Smooth muscle cell (in vitro differentiated cells): ENCODE results near the gene DAPK2. TPM values are rescaled to one million over a fixed set of nuclear protein-coding genes. Genes with fewer than 3 reads are reported as not detected.

Experiments used
- DNase-seq: peaks from one replicate; lab custom pipeline; 2025; ENCODE audit not compliant: unreplicated experiment; lab: John Stamatoyannopoulos, UW
- H2AFZ ChIP-seq: fragments of 200-600 bp; sonication (generic); 2 replicates; pipeline ENCODE4 v1.6.0; 2016; ENCODE audit warnings: antibody characterized with exemption, low read depth, mild to moderate bottlenecking
- H3F3A ChIP-seq: fragments of 200-600 bp; sonication (generic); 2 replicates; pipeline ENCODE4 v1.6.0; 2017; ENCODE audit warnings: antibody characterized with exemption, low read depth
- H3K27ac ChIP-seq: fragments of 200-600 bp; sonication (generic); 2 replicates; pipeline ENCODE4 v1.5.1; 2016; ENCODE audit warnings: low read depth, mild to moderate bottlenecking
- H3K27me3 ChIP-seq: fragments of 200-600 bp; sonication (generic); 2 replicates; pipeline ENCODE4 v1.6.1; 2016; ENCODE audit warnings: low read depth, mild to moderate bottlenecking
- H3K36me3 ChIP-seq: fragments of 200-600 bp; sonication (generic); 2 replicates; pipeline ENCODE4 v1.5.1; 2016; ENCODE audit warnings: low read depth
- H3K4me1 ChIP-seq: fragments of 200-600 bp; sonication (generic); 2 replicates; pipeline ENCODE4 v1.5.1; 2016; ENCODE audit warnings: low read depth
- H3K4me2 ChIP-seq: fragments of 200-600 bp; sonication (generic); 2 replicates; pipeline ENCODE4 v1.6.0; 2016; ENCODE audit warnings: mild to moderate bottlenecking
- H3K4me3 ChIP-seq: fragments of 200-600 bp; sonication (generic); 2 replicates; pipeline ENCODE4 v1.5.1; 2016; ENCODE audit warnings: mild to moderate bottlenecking
- H3K79me2 ChIP-seq: fragments of 200-600 bp; sonication (generic); 2 replicates; pipeline ENCODE4 v1.6.0; 2016; ENCODE audit warnings: low read depth, mild to moderate bottlenecking
- H3K9ac ChIP-seq: fragments of 200-600 bp; sonication (generic); 2 replicates; pipeline ENCODE4 v1.6.0; 2016; ENCODE audit warnings: low read depth
- H3K9me3 ChIP-seq: fragments of 200-600 bp; sonication (generic); replicated peaks from 2 replicates; pipeline ENCODE4 v1.5.1; 2016; ENCODE audit warnings: low read depth
- H4K20me1 ChIP-seq: fragments of 200-600 bp; sonication (generic); 2 replicates; pipeline ENCODE4 v1.6.0; 2016; ENCODE audit warnings: low read depth
- WGBS: methylation state at CpG from one replicate; pipeline ENCODE4 v1.1.7; 2016; ENCODE audit warnings: low lambda C conversion rate; 5-methylcytosine and 5-hydroxymethylcytosine counted together
- polyA plus RNA-seq: library from polyadenylated mRNA; unstranded; fragments of >200 nt; fragmentation: Nextera tagmentation; extraction: Ambion mirVana; gene quantifications from 2 replicates; pipeline ENCODE4 v1.2.1, GENCODE V29; 2016
- total RNA-seq: library from RNA; depleted of rRNA; stranded (reverse); fragments of >200 nt; gene quantifications from 2 replicates; pipeline ENCODE4 v1.2.3, GENCODE V29; 2014
- TF ChIP-seq, protein P1 (sequence below): fragments of 200-600 bp; sonication (generic); IDR thresholded peaks from 2 replicates; pipeline ENCODE4 v1.5.1; 2017; ENCODE audit warnings: borderline replicate concordance, mild to moderate bottlenecking, antibody characterized with exemption; ENCODE audit not compliant: insufficient read depth, poor library complexity, severe bottlenecking

DAPK2 gene
- total and polyA plus RNA-seq, 2 experiments from 2014 or later, result not detected

GRCh38 chr15:63876085-63876662, 170.1 kb downstream of the DAPK2 start:
- Histone ChIP-seq H3K9ac (no peak overlapping the region), H3K4me3 (no peak overlapping the region), H3K4me2 (no peak overlapping the region), H3K27me3 (no peaks in the 10 kb centered on the region), H3K79me2 (no peaks in the 10 kb centered on the region), H3K27ac (no peak overlapping the region), H3F3A (no peaks in the 10 kb centered on the region), H3K4me1 (peaks cover 7% of the 10 kb centered on the region), H4K20me1 (no peaks in the 10 kb centered on the region), H3K9me3 (no peaks in the 10 kb centered on the region), H3K36me3 (no peaks in the 10 kb centered on the region), H2AFZ (no peak overlapping the region)
- 52% methylated on average over 9 of the region's 9 CpGs for WGBS
- TF ChIP-seq, protein P1, sequence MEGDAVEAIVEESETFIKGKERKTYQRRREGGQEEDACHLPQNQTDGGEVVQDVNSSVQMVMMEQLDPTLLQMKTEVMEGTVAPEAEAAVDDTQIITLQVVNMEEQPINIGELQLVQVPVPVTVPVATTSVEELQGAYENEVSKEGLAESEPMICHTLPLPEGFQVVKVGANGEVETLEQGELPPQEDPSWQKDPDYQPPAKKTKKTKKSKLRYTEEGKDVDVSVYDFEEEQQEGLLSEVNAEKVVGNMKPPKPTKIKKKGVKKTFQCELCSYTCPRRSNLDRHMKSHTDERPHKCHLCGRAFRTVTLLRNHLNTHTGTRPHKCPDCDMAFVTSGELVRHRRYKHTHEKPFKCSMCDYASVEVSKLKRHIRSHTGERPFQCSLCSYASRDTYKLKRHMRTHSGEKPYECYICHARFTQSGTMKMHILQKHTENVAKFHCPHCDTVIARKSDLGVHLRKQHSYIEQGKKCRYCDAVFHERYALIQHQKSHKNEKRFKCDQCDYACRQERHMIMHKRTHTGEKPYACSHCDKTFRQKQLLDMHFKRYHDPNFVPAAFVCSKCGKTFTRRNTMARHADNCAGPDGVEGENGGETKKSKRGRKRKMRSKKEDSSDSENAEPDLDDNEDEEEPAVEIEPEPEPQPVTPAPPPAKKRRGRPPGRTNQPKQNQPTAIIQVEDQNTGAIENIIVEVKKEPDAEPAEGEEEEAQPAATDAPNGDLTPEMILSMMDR, result no peak
- no peak for DNase-seq

GRCh38 chr15:63874616-63875015, 171.7 kb downstream of the DAPK2 start:
- no peak for DNase-seq
- Histone ChIP-seq H3K9me3 (no peaks in the 10 kb centered on the region), H3K27me3 (no peaks in the 10 kb centered on the region), H3K36me3 (no peaks in the 10 kb centered on the region), H3K4me2 (no peak overlapping the region), H3K27ac (no peak overlapping the region), H3F3A (no peaks in the 10 kb centered on the region), H3K4me3 (no peak overlapping the region), H3K79me2 (no peaks in the 10 kb centered on the region), H2AFZ (no peak overlapping the region), H3K9ac (no peak overlapping the region), H3K4me1 (peaks cover 7% of the 10 kb centered on the region), H4K20me1 (no peaks in the 10 kb centered on the region)
- WGBS, result 51% methylated on average over 4 of the region's 4 CpGs
- TF ChIP-seq, protein P1, result no peak

DNA sequence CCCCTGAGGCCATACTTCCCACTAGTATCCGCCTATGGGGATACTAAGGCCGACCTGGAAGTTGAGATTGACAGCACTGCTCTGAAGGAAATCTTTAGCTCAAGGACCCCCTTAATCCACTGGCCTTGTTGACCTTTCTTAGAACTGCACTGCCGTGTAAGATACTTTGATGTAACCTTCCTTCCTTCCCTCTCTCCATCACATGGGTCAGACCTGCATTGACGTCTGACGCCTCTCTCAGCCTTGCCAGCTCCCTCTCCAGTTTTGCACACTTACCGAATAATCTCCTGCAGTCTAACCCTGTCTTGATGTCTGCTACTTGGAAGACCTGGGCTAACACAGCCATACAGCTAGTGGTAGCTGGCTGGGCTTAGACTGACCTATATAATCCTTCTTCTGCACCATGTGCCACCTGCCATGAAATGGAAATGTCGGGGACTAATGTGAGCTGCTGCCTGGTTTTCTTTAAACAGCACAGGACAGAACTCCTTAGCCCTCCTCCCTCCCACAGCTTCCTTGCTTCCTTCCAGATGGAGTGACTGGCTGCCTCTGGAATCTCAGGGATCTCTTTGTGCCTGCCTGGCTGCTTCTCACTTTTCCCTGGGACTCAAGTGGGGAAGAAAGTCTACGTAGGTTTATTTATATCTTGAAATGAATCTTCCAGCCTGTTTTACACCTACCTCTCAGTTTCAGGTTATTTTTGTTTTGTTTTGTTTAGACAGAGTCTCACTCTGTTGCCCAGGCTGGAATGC, 173.3 kb downstream of the DAPK2 start:
- Histone ChIP-seq H3K27ac (no peak overlapping the region), H3K27me3 (no peaks in the 10 kb centered on the region), H3K9ac (no peak overlapping the region), H3K36me3 (no peaks in the 10 kb centered on the region), H4K20me1 (no peaks in the 10 kb centered on the region), H3K4me3 (no peak overlapping the region), H2AFZ (no peak overlapping the region), H3K4me1 (no peaks in the 10 kb centered on the region), H3F3A (no peaks in the 10 kb centered on the region), H3K79me2 (no peaks in the 10 kb centered on the region), H3K9me3 (no peaks in the 10 kb centered on the region), H3K4me2 (no peak overlapping the region)
- TF ChIP-seq, protein P1, result no peak
- no peak for DNase-seq
- WGBS, result 69% methylated on average over 8 of the region's 8 CpGs
